DND-41 (cell line): ENCODE results near the gene TMEM236.

ENCODE experiments used
- ATAC-seq: fragments of 200-7000 bp; cut with Tn5 transposase; 3 replicates; pipeline ENCODE4 v1.9.1; 2021; ENCODE audit warnings: low read depth; ENCODE audit not compliant: insufficient read depth
- DNase-seq: peaks from one replicate; pipeline ENCODE4 v3.0.0-alpha.2; 2020
- H2AFZ ChIP-seq: 2 replicates; pipeline ENCODE4 v1.6.0; 2012; ENCODE audit warnings: low read depth, low read length
- H3K27ac ChIP-seq: 2 replicates; pipeline ENCODE4 v1.5.1; 2012; ENCODE audit warnings: low read length, inconsistent platforms
- H3K27me3 ChIP-seq: fragments of 200-600 bp; sonication (generic); 2 replicates; pipeline ENCODE4 v1.6.0; 2012; ENCODE audit warnings: low read length, mild to moderate bottlenecking, inconsistent platforms; ENCODE audit not compliant: insufficient read depth, poor library complexity
- H3K36me3 ChIP-seq: 2 replicates; pipeline ENCODE4 v1.5.1; 2012; ENCODE audit warnings: low read length, inconsistent platforms; ENCODE audit not compliant: insufficient read depth
- H3K4me1 ChIP-seq: 2 replicates; pipeline ENCODE4 v1.5.1; 2012; ENCODE audit warnings: mild to moderate bottlenecking, low read length; ENCODE audit not compliant: insufficient read depth
- H3K4me2 ChIP-seq: 2 replicates; pipeline ENCODE4 v1.6.0; 2012; ENCODE audit warnings: mild to moderate bottlenecking, moderate library complexity, low read length, inconsistent platforms; ENCODE audit not compliant: insufficient read depth
- H3K4me3 ChIP-seq, 2 experiments: fragments of 200-600 bp in 1 of 2; shearing (Covaris generic) in 1 of 2; 2 replicates each; pipeline ENCODE4 v1.5.1; 2012 to 2016; ENCODE audit warnings: inconsistent platforms in 2 of 2, low read length in 2 of 2, mild to moderate bottlenecking in 2 of 2, low read depth in 1 of 2, moderate library complexity in 1 of 2
- H3K79me2 ChIP-seq: 2 replicates; pipeline ENCODE4 v1.6.0; 2012; ENCODE audit warnings: low read length, inconsistent platforms; ENCODE audit not compliant: insufficient read depth
- H3K9ac ChIP-seq: 2 replicates; pipeline ENCODE4 v1.6.0; 2012; ENCODE audit warnings: low read depth, mild to moderate bottlenecking, inconsistent platforms, low read length, moderate library complexity
- H3K9me3 ChIP-seq: 2 replicates; pipeline ENCODE4 v1.5.1; 2012; ENCODE audit warnings: low read length, moderate library complexity, mild to moderate bottlenecking, inconsistent platforms; ENCODE audit not compliant: insufficient read depth, severe bottlenecking
- H4K20me1 ChIP-seq: 2 replicates; pipeline ENCODE4 v1.6.0; 2012; ENCODE audit warnings: low read length; ENCODE audit not compliant: insufficient read depth
- EZH2 ChIP-seq: IDR thresholded peaks from 3 replicates; pipeline ENCODE4 v1.6.1; 2012; ENCODE audit warnings: borderline replicate concordance, low read depth, mild to moderate bottlenecking, moderate library complexity, low read length, inconsistent platforms; ENCODE audit not compliant: severe bottlenecking
- TF ChIP-seq, protein P1 (sequence below): IDR thresholded peaks from 2 replicates; pipeline ENCODE4 v1.5.1; 2012; ENCODE audit warnings: borderline replicate concordance, low read length, moderate library complexity, mild to moderate bottlenecking; ENCODE audit not compliant: poor library complexity, severe bottlenecking; ENCODE audit errors: extremely low read depth

Gene TMEM236

DNA sequence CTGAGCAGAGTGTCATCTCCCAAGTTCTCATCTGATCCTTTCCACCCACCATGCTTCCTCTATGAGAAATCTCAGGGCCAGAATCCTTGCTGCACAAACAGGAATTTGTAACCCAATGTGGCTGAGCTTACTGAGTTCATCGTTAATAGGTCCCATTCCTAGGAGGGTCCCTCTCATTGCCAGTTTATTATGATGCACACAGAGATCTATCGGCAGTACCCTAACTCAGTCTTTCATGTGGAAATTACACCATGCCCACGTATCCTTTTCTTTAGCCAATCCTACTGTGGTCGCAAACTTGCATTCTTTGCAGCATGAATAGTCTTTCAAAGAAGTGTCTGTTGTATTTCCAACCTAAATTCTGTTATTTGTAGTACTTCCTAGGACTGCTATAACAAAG lies 12.1 kb downstream of the TMEM236 start:
- ATAC-seq: no peak
- Histone ChIP-seq H3K27me3 (no peaks in the 10 kb centered on the region), H3K4me3 (no peak overlapping the region), H3K4me2 (no peak overlapping the region), H2AFZ (no peak overlapping the region), H3K79me2 (no peaks in the 10 kb centered on the region), H3K9me3 (peaks cover 5% of the 10 kb centered on the region), H3K27ac (no peak overlapping the region), H3K36me3 (no peaks in the 10 kb centered on the region), H3K4me1 (peaks cover 2% of the 10 kb centered on the region; the same call in 1 of the 2 replicates), H3K9ac (no peak overlapping the region), H4K20me1 (no peaks in the 10 kb centered on the region)
- no peak for DNase-seq
- TF ChIP-seq, protein P1, sequence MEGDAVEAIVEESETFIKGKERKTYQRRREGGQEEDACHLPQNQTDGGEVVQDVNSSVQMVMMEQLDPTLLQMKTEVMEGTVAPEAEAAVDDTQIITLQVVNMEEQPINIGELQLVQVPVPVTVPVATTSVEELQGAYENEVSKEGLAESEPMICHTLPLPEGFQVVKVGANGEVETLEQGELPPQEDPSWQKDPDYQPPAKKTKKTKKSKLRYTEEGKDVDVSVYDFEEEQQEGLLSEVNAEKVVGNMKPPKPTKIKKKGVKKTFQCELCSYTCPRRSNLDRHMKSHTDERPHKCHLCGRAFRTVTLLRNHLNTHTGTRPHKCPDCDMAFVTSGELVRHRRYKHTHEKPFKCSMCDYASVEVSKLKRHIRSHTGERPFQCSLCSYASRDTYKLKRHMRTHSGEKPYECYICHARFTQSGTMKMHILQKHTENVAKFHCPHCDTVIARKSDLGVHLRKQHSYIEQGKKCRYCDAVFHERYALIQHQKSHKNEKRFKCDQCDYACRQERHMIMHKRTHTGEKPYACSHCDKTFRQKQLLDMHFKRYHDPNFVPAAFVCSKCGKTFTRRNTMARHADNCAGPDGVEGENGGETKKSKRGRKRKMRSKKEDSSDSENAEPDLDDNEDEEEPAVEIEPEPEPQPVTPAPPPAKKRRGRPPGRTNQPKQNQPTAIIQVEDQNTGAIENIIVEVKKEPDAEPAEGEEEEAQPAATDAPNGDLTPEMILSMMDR: no peak
- no peak for TF ChIP-seq EZH2

DNA sequence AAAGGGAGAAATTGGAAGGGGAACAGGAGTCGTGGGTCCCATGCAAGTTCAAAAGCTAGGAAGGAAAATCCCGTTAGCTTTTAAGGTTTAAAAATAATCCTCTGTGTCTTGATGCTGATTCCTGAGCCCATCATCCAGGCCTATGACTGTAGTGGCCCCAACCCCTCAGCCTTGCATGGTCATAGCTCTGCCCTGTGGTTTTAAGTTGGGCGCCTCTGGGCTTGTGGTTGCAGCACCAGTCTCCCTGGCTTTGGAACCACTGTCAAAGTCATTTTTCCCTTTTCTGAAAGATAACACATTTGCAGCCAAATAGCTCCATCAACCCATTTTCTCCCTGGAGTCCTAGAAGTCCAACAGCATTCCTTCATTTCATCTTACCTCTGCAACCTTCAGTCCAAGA lies 13.6 kb downstream of the TMEM236 start:
- Histone ChIP-seq H3K9ac (no peak overlapping the region), H2AFZ (no peak overlapping the region), H3K27ac (no peak overlapping the region), H3K4me3 (no peak overlapping the region), H3K36me3 (no peaks in the 10 kb centered on the region), H3K4me1 (no peaks in the 10 kb centered on the region), H3K79me2 (no peaks in the 10 kb centered on the region), H3K4me2 (no peak overlapping the region), H3K27me3 (no peaks in the 10 kb centered on the region), H3K9me3 (peaks cover 5% of the 10 kb centered on the region), H4K20me1 (no peaks in the 10 kb centered on the region)
- ATAC-seq (no peak), DNase-seq (no peak)
- TF ChIP-seq, protein P1: no peak
- TF ChIP-seq EZH2: no peak

DNA sequence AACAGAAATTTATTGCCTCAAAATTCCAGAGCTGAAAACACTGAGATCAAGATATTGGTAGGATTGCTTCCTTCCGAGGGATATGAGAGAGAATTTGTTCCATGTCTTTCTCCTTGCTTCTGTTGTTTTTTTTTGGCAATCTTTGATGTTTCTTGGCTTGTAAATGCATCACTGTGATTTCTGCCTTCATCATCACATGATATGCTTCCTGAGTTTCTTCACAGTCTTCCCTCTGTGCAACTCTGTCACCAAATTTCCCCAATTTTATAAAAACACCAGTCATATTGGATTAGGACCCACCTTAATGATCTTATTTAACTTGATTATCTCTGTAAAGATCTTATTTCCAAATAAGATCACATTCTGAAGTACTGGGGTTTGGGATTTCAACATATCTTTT lies 14.7 kb downstream of the TMEM236 start:
- no peaks in the 10 kb centered on the region for H3K4me1 ChIP-seq
- ATAC-seq (no peak), DNase-seq (no peak)
- no peaks in the 10 kb centered on the region for H3K79me2 ChIP-seq
- no peak overlapping the region for H3K9ac ChIP-seq
- no peak overlapping the region for H3K4me2 ChIP-seq
- peaks cover 5% of the 10 kb centered on the region for H3K9me3 ChIP-seq
- no peaks in the 10 kb centered on the region for H3K36me3 ChIP-seq
- TF ChIP-seq, protein P1: no peak
- TF ChIP-seq EZH2: no peak
- no peak overlapping the region for H3K4me3 ChIP-seq
- H3K27ac ChIP-seq: no peak overlapping the region
- H2AFZ ChIP-seq: no peak overlapping the region
- H3K27me3 ChIP-seq: no peaks in the 10 kb centered on the region
- no peaks in the 10 kb centered on the region for H4K20me1 ChIP-seq

DNA sequence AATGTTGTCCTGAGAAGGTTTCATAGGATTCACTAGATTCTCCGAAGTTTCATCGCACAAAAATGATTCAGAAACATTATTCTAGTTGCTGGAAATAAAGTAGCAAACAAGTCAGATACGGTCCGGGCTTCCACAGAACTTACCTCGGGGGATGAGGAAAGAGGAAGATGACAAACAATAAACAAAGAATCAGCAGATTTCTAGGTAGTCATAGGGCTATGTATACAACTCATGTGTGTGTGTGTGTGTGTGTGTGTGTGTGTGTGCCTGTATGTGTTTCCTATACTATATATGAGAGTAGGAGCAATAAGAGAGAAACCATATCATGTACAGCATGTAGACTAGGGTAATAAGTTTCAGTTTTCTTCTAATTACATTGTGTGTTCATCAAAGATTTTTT lies 16.5 kb downstream of the TMEM236 start:
- no peaks in the 10 kb centered on the region for H3K79me2 ChIP-seq
- no peak overlapping the region for H3K9ac ChIP-seq
- H3K4me2 ChIP-seq: no peak overlapping the region
- H3K4me1 ChIP-seq: no peaks in the 10 kb centered on the region
- DNase-seq (no peak), ATAC-seq (no peak)
- H3K36me3 ChIP-seq: no peaks in the 10 kb centered on the region
- H3K27ac ChIP-seq: no peak overlapping the region
- TF ChIP-seq EZH2: no peak
- TF ChIP-seq, protein P1: no peak
- no peak overlapping the region for H3K4me3 ChIP-seq
- H3K27me3 ChIP-seq: no peaks in the 10 kb centered on the region
- no peaks in the 10 kb centered on the region for H4K20me1 ChIP-seq
- H3K9me3 ChIP-seq: peaks cover 5% of the 10 kb centered on the region
- H2AFZ ChIP-seq: no peak overlapping the region
